ENCODE results near the gene MRPS9. TPM values are rescaled to one million over a fixed set of nuclear protein-coding genes. Genes with fewer than 3 reads are reported as not detected.

Gene MRPS9
- total and polyA plus RNA-seq, 4 donors = 17.1 to 28.6 (median 19.5) TPM

GRCh38 chr2:105141099-105141614 lies 103.3 kb downstream of the MRPS9 start:
- Histone ChIP-seq H3K36me3 (ENCODE audit: control insufficient read depth in 4 of 4, insufficient read depth in 4 of 4, low read length in 4 of 4) (no peaks in the 10 kb centered on the region), H3K27me3 (ENCODE audit: control insufficient read depth in 3 of 3, insufficient read depth in 3 of 3, low read length in 2 of 3) (peaks cover 0 to 4% (median 3%) of the 10 kb centered on the region in 3 donors), H3K27ac (ENCODE audit: low read depth in 1 of 2, low read length in 1 of 2) (no peak overlapping the region), H3K4me3 (no peak overlapping the region), H3K9me3 (ENCODE audit: control insufficient read depth in 4 of 4, insufficient read depth in 3 of 4, low read length in 3 of 4) (peaks cover 0 to 6% (median 0%) of the 10 kb centered on the region in 4 donors), H3K4me1 (ENCODE audit: control insufficient read depth in 5 of 5, insufficient read depth in 5 of 5, low read length in 5 of 5) (peaks cover 0 to 11% (median 0%) of the 10 kb centered on the region in 5 donors), H3K9ac (ENCODE audit: insufficient read depth in 1 of 2, low read length in 2 of 2) (no peak overlapping the region)
- ATAC-seq (ENCODE audit: insufficient read depth, low FRiP score) = no peak
- no peak for DNase-seq
- WGBS, 2 donors = 61 to 77% methylated on average over 4 of the region's 4 CpGs
- TF ChIP-seq CTCF (IDR thresholded peaks at IDR 0.05; ENCODE audit: control extremely low read depth, extremely low read depth) = no peak

GRCh38 chr2:105142239-105142638 lies 104.4 kb downstream of the MRPS9 start:
- no peaks in the 10 kb centered on the region for H3K36me3 ChIP-seq (ENCODE audit: control insufficient read depth in 4 of 4, insufficient read depth in 4 of 4, low read length in 4 of 4)
- ATAC-seq (ENCODE audit: insufficient read depth, low FRiP score) = no peak
- H3K27ac ChIP-seq (ENCODE audit: low read depth in 1 of 2, low read length in 1 of 2) = no peak overlapping the region
- TF ChIP-seq CTCF (IDR thresholded peaks at IDR 0.05; ENCODE audit: control extremely low read depth, extremely low read depth) = no peak
- peaks cover 0 to 4% (median 3%) of the 10 kb centered on the region in 3 donors for H3K27me3 ChIP-seq (ENCODE audit: control insufficient read depth in 3 of 3, insufficient read depth in 3 of 3, low read length in 2 of 3)
- WGBS, 2 donors = 73 to 85% methylated on average over 5 of the region's 5 CpGs
- no peak for DNase-seq
- H3K4me3 ChIP-seq = no peak overlapping the region
- H3K4me1 ChIP-seq (ENCODE audit: control insufficient read depth in 5 of 5, insufficient read depth in 5 of 5, low read length in 5 of 5) = peaks cover 0 to 11% (median 0%) of the 10 kb centered on the region in 5 donors
- peaks cover 0 to 6% (median 0%) of the 10 kb centered on the region in 4 donors for H3K9me3 ChIP-seq (ENCODE audit: control insufficient read depth in 4 of 4, insufficient read depth in 3 of 4, low read length in 3 of 4)
- no peak overlapping the region for H3K9ac ChIP-seq (ENCODE audit: insufficient read depth in 1 of 2, low read length in 2 of 2)

- TF ChIP-seq CTCF (IDR thresholded peaks at IDR 0.05; ENCODE audit: control extremely low read depth, extremely low read depth) = no peak
- no peak for ATAC-seq (ENCODE audit: insufficient read depth, low FRiP score)
- no peak overlapping the region for H3K4me3 ChIP-seq
- no peaks in the 10 kb centered on the region for H3K36me3 ChIP-seq (ENCODE audit: control insufficient read depth in 4 of 4, insufficient read depth in 4 of 4, low read length in 4 of 4)
- H3K27ac ChIP-seq (ENCODE audit: low read depth in 1 of 2, low read length in 1 of 2) = no peak overlapping the region
- H3K27me3 ChIP-seq (ENCODE audit: control insufficient read depth in 3 of 3, insufficient read depth in 3 of 3, low read length in 2 of 3) = peaks cover 0 to 4% (median 3%) of the 10 kb centered on the region in 3 donors
- H3K9me3 ChIP-seq (ENCODE audit: control insufficient read depth in 4 of 4, insufficient read depth in 3 of 4, low read length in 3 of 4) = peaks cover 0 to 3% (median 0%) of the 10 kb centered on the region in 4 donors
- no peak overlapping the region for H3K9ac ChIP-seq (ENCODE audit: insufficient read depth in 1 of 2, low read length in 2 of 2)
- no peak for DNase-seq
- 56 to 70% methylated on average over 6 of the region's 6 CpGs for WGBS, 2 donors
- H3K4me1 ChIP-seq (ENCODE audit: control insufficient read depth in 5 of 5, insufficient read depth in 5 of 5, low read length in 5 of 5) = peaks cover 0 to 11% (median 0%) of the 10 kb centered on the region in 5 donors
These were observed 105.2 kb downstream of the MRPS9 start for GRCh38 chr2:105143094-105143466.
